HuH-7 (cell line): ENCODE data around the gene OBSCN.

Experiments
- DNase-seq: peaks from one replicate; pipeline ENCODE4 v3.0.0; 2011; ENCODE audit warnings: low spot score

The OBSCN gene

DNA sequence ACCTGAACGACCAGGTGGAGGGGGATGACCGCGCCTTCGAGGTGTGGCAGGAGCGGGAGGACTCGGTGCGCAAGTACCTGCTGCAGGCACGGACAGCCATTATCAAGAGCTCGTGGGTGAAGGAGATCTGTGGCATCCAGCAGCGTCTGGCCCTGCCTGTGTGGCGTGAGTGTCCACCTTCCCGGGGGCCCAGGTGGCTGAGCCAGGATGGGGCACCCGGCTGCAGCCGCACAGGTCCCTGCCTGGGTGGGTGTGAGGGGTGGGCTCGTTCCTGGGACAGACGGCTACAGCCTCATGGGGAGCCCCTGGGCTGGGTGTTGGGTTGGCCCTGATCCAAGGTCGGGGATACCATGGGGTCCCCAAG lies 133.6 kb downstream of the OBSCN start:
- no peak for DNase-seq

DNA sequence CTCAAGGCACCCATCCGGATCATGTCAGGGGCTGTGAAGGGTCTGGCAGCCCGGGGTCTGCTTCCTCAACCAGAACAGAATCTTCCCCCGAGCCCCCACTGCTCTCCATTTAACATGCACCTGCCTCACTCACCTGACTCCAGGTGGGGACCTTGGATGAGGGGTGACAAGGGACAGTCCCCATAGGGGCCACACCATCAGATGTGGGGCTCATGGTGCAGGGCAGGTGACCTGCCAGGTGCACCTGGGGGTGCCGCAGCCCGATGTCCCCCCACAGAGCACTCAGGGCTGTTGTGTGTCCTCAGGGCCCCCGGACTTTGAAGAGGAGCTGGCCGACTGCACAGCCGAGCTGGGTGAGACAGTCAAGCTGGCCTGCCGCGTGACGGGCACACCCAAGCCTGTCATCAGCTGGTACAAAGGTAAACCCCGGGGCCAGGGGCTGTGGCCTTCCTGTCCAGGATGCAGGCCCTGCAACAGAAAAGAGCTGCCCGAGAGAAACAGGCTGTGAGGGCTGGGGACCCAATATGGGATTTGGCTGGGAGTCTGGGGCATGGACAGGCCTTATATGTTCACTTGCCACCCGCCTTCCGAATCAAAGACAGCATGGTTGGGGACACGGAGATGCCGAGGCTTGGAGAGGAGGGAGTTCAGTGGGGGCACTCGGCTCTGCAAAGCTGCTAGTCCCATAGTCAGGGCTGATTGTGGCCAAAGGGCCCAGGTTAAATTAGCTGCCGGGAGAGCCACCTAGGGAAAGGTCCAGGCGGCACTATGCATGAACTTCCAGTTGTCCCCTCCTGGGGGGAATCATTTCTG lies 134.2 kb downstream of the OBSCN start:
- no peak for DNase-seq

DNA sequence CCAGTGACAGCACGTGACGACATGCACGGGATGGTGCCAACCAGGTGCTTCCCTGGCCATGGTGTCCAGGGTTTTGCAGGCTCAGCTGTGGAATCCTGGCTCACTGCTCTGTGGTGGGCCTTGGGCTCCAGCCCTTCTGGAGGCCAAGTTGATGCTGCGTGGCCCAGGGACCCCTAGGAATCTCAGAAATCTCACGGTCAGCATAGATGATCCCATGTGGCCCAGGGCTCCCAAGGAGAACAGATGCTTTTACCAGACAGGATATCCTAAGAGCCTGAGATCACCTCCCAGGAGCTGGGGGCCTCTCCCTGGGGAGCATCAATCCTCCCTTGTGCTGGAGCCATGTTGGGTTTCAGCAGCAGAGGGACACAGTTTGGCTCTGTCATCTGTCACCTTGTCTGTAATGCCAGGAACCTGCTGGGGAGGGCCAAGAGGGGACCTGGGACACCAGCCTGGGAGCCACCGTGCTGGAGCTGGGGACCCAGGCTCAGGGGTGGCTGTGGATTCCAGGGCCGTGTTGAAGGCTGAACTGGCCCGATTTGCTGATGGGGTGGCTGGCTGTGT lies 134.9 kb downstream of the OBSCN start:
- DNase-seq, result no peak

DNA sequence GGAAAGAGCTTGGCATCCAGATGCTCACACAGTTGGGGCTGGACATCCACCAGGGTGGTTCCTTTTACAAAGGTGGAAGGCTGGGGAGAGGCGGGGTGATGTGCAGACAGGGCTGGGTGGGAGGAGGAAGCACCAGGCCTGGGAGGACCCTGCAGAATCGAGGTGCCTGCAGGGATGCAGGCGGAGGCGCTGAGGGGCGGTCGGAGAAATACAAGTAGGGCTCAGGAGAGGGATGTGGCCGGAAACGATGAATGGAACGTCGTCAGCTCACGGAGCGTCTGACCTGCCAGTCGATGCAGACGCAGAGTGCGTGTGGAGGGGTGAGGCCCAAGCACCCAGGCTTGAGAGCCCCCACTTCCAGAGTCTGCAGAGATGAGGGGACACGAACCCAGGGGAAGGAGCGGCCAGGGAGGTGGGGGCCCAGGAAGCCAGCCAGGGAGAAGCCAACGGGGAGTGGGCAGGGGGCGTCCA lies 135.4 kb downstream of the OBSCN start:
- DNase-seq, result no peak

DNA sequence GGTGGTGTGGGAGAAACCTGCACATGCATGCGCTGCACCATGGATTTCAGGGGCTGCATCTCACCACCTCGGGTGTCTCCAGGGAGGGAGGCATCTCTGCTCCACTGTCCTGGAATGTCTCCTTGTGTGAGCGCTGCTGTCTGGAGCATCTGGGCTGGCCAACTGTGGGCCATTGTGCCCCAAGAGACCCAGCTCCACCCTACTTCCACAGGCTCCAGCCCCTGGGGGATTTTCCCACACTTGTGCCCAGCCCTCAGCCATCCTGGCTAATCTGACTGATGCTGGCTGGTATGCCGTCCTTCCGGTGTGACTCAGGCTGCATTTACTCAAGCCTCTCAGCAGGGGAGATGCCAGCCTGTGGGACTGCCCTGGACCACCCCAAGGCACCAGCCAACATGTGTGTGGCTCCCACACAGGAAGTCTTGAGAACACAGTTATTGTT lies 136.8 kb downstream of the OBSCN start:
- DNase-seq, result no peak

DNA sequence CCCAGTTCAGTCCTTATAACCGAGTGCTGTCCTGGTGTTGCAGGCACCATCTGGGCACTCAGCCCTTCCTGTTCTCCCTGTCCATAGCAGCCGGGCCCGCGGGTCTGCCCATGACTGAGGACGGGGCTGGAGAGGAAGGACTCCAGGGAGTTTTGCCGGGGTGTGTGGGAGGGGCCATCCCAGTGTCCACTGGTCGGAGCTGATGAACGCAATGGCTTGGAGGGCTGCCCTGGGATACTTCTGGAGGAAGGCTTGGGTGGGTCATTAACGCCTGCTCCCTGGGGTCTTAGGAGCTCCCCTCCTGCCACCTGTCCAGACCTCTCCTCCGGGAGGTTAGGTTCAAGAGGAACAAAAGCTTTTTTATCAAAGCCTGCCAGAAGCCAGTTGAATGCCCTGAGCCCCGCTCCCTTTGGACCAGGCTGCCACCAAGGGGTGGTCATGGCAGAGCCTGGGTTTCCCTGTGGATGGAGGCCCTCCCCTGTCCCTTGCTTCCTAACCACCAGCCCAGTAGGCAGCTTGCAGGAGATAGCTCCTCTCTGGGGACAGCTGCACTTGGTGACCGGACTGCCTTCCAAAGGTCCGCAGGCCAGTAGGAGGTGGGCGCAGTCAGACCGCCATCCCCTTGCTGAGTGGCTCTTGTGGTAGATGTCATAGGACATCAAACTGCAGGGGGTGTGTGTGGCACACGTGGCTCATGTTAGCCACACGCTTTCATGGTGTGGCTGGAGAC lies 137.5 kb downstream of the OBSCN start:
- no peak for DNase-seq

DNA sequence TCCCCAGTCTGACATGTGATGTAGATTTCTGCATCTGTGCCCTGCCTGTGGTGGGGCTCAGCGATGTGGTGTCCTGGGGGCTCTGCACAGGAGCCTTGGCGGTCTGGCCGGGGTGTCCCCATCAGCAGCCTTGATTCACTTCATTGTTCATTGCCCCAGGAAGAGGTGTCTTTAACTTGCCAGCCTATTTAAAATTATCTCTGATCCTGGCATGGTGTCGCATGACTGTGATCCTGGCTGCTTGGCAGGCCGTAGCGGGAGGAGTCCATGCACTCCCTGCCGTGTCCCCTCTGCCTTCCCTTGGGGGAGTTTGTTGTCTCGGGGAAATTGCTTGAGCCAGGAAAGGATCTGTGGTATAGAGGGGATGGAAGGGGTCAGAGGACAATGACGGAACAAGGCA lies 138.9 kb downstream of the OBSCN start:
- DNase-seq, result no peak

DNA sequence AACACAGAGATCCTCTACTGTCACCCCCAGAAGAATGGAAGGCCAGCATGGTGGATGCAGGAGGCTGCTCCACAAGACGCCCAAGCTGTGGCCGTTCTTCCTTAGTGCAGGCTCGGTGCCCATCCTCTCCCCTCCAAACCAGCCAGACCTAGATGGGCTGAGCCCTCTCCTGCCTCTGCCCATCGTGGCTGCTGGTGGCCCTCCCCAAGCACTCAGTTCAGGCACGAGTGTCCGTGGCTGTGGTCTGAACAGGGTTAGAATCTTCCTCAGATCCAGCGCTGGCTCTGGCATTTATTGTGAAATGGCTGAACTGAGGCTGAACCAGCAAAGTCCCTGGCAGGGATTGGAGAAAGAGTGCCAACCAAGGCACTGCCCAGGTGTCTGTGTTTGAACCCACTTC lies 139.3 kb downstream of the OBSCN start:
- DNase-seq, result no peak

DNA sequence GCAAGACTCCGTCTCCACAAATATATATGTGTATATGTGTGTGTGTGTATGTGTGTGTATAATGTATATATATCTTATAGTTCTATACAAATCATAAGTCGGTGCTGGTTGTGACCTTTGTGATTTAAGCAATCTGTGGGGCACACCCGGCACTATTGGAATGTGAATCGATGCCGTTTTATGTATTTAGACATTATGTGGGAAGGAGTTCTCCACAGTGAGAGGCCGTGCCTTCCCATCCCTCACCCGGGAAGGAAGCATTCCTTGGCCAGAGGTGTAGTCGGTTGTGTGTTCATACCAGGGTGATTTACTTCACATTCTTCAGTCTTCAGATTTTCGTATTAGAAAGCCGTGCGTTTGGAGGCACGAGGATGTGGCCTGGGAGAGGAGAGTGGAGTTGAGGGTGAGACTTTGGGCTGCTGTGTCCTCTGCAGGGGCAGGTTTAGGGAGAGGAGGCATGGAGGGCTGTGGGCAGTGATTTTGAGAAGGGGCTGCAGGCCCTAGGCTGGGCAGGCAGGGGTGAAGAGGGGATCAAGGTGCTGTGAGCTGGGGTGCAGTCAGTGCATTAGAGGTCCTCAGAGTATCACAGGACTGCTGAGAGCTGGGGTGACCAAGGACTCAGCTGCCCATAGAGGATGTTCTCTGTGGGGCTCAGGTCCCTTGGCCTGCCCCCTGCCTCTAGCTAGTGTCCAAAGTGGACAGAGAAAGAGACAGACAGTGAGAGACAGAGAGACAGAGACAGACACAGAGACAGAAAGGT lies 141.0 kb downstream of the OBSCN start:
- DNase-seq, result no peak

DNA sequence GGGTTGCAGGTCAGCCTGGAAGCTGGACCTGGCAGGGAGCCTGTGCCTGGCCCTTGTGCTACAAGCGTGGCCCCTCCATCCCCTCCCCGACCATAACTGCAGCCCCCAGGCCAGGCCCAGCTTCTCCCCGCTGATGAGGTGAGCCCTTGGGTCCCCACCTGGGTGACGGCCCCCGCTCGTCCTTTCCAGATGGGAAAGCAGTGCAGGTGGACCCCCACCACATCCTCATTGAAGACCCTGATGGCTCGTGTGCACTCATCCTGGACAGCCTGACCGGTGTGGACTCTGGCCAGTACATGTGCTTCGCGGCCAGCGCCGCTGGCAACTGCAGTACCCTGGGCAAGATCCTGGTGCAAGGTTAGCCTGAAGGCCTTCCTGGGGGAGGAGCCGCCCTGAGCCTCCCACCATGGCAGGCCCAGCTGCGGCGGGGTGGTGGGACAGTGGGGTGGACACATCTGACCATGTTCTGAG lies 141.9 kb downstream of the OBSCN start:
- DNase-seq, result no peak

DNA sequence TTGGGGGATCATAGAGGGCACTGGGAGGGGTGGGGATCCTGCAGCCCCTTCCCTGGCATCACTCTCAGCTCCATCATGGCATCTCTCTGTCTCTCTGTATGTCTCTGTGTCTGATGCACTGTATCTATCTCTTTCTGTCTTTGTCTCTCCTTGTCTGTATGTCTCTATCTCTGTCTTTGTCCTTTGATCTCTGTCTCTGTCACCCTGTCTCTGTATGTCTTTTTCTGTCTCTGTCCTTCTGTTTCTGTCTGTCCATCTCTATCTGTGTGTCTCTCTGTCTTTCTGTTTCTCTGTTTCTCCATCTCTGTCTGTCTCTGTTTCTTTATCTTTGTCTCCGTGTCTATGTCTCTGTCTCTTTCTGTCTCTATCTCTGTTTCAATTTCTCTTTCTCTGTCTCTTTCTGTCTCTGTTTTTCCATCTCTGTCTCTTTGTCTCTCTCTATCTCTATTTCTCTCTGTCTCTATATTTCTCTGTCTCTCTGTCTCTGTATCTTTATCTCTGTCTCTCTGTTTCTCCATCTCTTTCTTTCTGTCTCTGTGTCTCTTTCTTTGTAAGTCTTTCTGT lies 142.4 kb downstream of the OBSCN start:
- DNase-seq, result no peak

DNA sequence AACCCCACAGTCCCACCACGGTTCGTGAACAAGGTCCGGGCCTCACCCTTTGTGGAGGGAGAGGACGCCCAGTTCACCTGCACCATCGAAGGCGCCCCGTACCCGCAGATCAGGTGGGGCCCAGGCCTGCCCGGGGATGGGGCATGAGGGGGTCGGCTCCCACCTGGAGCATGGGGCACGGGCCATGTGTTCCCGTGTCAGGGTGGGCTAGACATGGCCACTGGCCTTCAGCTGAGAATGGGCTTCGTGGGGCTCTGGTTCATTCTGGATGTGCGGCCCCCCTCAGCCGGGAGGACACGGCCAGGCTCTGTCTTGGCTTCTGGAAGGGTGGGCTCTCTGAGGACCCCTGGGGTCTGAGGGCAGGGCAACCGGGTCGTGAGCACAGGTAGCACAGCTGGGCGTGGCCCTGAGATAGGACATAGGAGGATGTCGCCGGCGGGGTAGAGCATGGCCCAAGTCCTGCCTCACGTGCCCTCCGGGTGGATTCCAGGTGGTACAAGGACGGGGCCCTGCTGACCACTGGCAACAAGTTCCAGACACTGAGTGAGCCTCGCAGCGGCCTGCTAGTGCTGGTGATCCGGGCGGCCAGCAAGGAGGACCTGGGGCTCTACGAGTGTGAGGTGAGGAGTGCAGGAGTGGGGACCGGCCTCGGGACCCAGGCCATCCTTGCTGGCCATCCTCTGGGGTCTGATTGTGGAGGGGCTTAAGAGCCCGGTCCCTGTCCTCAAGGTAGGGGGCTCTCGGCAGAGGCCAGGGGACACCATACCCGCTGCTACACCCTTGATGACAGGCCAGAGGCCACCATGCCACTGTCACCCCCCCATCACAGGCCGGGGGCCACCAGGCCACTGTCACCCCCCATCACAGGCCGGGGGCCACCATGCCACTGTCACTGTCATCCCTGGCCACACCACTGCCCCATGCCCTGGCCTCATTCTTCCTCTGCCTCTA lies 143.3 kb downstream of the OBSCN start:
- no peak for DNase-seq

DNA sequence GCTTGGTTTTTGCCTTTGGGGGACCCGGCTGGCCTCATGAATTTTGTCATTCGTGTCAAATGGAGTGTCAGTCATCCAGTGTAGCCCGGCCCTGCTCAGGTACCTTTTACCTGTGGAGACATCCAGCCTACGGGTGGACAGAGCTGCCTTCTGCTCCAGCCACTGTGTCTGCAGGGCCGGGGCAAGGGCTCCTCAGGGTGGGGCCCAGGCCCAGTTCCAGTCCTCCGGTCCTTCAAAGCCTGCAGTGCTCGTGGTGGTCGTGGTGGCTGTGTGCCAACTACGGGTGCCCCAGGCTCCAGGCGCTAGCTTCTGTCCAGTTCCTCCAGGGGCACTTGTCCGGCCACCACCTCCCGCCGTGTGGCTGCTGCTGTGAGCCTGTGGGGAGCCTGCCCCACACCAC lies 144.0 kb downstream of the OBSCN start:
- no peak for DNase-seq

DNA sequence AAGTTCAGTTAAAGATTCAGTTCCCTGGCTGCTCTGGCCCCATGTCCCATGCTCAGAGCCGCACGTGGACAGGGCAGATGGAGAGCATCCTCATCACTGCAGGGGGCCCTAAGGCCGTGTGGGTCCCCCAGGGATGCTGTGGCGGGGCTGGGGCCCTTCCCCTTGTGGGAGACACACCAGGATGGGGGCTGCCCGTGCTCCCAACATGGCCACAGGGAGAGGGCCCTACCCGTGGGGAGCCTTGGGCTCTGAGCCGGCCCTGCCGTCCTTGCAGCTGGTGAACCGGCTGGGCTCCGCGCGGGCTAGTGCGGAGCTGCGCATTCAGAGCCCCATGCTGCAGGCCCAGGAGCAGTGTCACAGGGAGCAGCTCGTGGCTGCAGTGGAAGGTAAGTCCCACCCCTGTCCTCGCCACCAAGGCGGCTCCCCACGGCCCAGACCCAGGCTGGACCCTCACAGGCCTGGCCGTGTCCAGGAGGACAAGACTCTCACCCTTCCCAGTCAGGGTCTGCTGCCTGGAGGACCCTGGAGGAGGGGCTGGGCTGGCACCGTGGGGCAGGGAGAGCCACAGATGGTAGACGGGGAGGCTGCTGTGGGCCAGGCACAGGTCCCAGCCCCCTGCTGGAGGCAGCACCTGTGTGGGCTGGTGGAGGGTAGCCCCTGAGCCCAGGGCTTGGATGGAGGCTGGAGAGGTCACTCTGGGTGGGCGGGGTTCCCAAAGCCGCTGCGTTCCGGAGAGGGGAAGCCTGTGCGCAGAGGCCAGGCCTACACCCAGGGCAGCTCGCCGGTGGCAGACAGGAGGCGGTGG lies 145.0 kb downstream of the OBSCN start:
- DNase-seq, result no peak

DNA sequence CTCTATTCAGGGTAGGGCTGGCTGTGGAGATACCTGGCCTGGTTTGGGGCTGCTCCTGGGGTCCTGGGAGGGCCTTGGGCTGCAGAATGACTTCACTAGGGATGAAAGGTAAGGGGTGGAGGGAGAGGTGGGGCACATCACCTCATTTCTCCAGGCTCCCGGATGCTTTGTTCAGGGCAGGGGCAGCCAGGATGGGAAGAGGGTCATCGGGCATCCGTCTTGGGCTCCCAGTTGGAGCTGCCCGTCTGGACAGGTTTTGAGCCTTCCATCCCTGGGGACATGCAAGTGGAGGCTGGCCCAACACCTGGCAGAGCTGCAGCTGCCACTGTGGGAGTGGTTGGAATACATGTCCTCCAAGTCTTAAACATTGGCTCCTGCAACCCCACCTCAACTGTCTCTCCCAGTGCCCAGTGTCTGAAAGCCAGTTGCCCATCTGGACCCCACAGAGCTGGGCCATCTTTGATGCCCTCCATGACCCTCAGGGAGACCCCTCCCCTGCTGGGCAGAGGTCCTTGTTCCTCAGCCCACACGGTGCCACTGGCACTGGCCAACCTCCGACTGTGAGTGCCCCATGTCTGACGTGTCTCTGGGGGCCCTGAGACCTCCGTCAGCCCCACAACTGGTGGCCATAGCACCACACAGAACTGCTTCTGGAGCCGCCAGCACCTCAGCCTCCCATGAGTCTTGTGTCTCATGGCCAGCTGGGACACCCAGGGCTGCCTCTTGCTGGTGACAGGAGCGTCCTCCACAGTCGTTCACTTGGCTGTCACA lies 145.9 kb downstream of the OBSCN start:
- DNase-seq, result no peak

DNA sequence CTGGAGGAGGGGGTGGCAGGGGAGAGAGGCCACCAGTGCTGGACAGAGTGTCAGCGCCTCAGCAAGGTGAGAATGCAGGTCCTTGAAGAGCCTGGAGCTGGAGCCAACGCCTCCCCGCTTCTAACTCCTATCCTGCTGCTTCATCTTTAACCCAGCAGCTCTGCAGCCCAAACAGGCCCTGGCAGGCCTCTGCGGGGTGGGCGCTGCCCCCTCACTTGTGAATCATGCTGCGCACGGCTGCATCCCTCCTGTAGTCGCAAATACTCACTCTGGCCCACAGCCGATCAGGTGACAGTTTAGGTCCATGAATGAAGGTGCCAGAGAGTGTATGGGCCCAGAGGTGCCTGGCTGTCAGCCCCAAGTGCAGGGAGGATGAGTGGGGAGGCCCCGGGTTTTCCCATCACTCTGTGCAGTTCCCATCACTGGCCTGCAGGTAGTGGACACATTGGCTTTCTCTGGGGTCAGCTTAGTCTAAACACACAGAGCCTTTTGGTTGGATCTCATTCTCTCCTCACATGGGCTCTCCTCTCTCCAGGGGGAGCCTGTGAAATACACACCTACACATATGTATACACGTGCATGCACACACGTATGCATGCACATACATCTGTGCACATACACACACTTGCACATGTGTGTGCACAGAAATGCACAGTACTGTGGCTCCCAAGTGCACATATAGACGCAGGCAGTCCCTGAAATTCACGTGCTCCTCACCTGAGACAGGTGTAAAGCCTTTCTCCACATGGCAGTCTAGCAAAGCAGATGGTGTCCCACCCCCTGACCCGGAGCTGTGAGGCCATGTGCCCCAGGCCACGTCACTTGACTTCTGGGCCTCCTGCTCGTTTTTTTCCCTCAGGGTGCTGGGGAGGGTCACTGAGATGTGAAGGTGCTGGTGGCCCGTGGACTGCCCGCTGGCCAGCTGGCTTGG lies 146.8 kb downstream of the OBSCN start:
- DNase-seq, result no peak

DNA sequence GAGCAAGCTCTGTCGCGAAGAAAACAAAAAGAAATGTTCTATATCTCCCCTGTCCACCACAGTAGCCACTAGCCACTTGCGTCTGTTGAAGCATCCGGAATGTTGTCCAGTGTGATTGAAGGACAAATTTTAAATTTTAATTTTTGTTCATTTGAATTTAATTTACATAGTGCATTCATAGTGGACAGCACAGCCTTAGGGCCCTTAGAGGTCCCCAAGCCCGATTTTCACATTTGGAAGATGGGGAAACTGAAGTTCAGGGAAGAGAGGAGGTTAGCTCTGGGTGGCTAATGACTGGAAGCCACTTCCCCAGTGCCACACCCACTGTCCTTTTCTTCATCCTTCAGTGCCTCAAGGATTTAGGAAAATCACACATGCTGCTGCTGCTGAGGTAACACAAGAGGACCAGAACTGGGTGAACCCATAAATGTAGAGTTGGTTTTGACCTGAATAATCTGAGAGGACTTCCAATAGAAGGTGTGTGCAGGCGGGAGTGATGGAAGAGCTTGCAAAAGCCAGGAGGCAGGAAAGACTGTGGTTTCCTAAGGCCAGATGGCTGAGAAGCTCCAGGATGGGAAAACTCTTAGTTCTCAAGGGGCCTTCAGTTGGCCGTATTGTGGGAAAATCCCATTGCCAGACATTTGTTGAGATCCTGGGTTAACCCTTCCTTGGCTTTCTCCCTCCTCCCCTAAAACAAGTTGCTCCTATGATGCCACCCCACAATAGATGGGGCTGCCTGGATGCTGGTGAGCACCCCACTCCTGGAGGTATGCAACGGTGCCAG lies 149.2 kb downstream of the OBSCN start:
- DNase-seq, result no peak
